DMS 273 treated with DMSO at 0.1 percent for 48 hours (cell line): ENCODE data around the gene PAAF1.
"Not testable (repeated sequence)": the region's sequence is repeated elsewhere in the genome, so short reads cannot be mapped to it uniquely, and the experiment has no call there.

Experiments
- DNase-seq: peaks from one replicate; lab custom pipeline; 2025; lab: John Stamatoyannopoulos, UW

The PAAF1 gene

GRCh38 chr11:73876424-73877310, at the start of gene PAAF1, which contains the start of gene COA4:
Gene PAAF1, plus strand, starts transcription at chr11:73876999. Its CDS starts 23 bp downstream, at chr11:73877022.
Gene COA4, minus strand, starts transcription at chr11:73876846. Its CDS starts 3,468 bp downstream, at chr11:73873378.
- DNase-seq: peak; percentile 81

- no peak for DNase-seq
Measured at GRCh38 chr11:73830261-73830660, 46.5 kb upstream of the PAAF1 start.

- DNase-seq: no peak
Measured at GRCh38 chr11:73833067-73833466, 43.7 kb upstream of the PAAF1 start.

GRCh38 chr11:73838443-73839122, 38.2 kb upstream of the PAAF1 start:
- no peak for DNase-seq

- DNase-seq: no peak
Measured at GRCh38 chr11:73839123-73839457, 37.7 kb upstream of the PAAF1 start.

- no peak for DNase-seq
Measured at GRCh38 chr11:73851046-73851764, 25.6 kb upstream of the PAAF1 start.

GRCh38 chr11:73852049-73852448, 24.8 kb upstream of the PAAF1 start:
- no peak for DNase-seq

GRCh38 chr11:73854680-73855079, 22.1 kb upstream of the PAAF1 start:
- DNase-seq: no peak

GRCh38 chr11:73856031-73856567, 20.7 kb upstream of the PAAF1 start:
- no peak for DNase-seq

- DNase-seq: no peak
Measured at GRCh38 chr11:73859671-73860070, 17.1 kb upstream of the PAAF1 start.

GRCh38 chr11:73860202-73860601, 16.6 kb upstream of the PAAF1 start:
- no peak for DNase-seq

GRCh38 chr11:73862986-73863385, 13.8 kb upstream of the PAAF1 start:
- DNase-seq: no peak

GRCh38 chr11:73866095-73866579, 10.7 kb upstream of the PAAF1 start:
- DNase-seq: no peak

- no peak for DNase-seq
Measured at GRCh38 chr11:73866586-73866996, 10.2 kb upstream of the PAAF1 start.

GRCh38 chr11:73869332-73869949, 7.4 kb upstream of the PAAF1 start:
- DNase-seq: no peak

- DNase-seq: no peak
Measured at GRCh38 chr11:73870261-73870660, 6.5 kb upstream of the PAAF1 start.

- DNase-seq: no peak
Measured at GRCh38 chr11:73872749-73873357, 3.9 kb upstream of the PAAF1 start.

GRCh38 chr11:73875380-73875779, 1.4 kb upstream of the PAAF1 start:
- peak; percentile 15 for DNase-seq

- DNase-seq: no peak
Measured at GRCh38 chr11:73875840-73876239, 959 bp upstream of the PAAF1 start.

- no peak for DNase-seq
Measured at GRCh38 chr11:73878771-73879170, 2.0 kb downstream of the PAAF1 start.

GRCh38 chr11:73880449-73880848, 3.6 kb downstream of the PAAF1 start:
- DNase-seq: not testable (repeated sequence)
